Stimulated activated CD8-positive, alpha-beta memory T cell treated with anti-CD3 and anti-CD28 coated beads, Interleukin-4, amount 100 ng/mL, for 4 hours (primary cell): ENCODE measurements around the gene STAT1.

Experiments used
- DNase-seq, 2 donors: peaks; one replicate each; pipeline ENCODE4 v3.0.0-alpha.2; 2020; ENCODE audit warnings: low read depth in 2 of 2, low spot score in 1 of 2

The STAT1 gene

GRCh38 chr2:191032588-191033429 is 18.8 kb upstream of the STAT1 start:
- DNase-seq, result no peak

DNA sequence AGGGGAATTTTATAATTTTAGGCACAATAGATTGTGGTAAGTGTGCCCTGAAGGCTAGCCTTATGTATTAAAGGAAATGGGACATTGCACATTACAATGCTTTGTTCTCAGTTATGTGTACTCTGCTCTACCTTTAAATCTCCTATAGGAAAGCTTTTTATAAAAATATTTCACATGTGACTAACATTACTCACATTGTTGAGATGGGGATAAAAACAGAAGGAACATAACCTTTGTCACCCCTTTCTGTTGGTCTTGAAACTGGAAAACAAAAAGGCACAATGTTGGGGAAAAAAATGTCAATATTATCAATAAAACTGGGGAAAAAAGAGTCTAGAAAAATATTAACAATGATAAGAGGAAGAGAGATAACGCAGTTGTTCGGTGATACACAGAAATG is 17.3 kb upstream of the STAT1 start:
- DNase-seq, result no peak

DNA sequence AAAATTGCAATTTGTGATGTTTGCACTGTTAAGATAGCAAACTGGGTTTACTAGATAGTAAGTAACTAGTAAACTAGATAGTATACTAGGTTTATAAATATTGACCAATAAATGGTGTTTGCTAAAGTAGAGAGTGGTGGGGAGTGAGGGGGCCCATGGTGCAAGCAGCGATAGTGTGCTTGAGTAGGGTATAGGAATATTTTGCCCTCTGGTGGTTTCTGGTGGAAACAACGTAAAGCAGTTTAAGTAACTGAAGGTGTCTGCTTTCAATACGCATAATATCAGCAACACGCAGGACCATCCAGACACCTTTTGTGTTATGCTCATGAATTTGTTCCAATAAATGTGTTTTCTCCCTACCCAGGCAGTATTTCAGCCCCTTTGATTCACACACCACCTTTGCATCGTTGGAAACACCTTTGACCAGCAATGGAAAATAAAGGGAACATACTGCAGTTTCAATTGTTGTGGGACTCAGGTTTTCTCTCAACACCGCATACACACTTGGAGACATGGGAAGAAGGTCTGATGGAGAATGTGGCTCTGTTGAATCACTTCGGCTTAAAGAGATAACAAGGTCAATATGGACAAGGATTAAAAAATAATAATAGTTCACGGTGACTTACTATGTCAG is 16.7 kb upstream of the STAT1 start:
- DNase-seq, result no peak

DNA sequence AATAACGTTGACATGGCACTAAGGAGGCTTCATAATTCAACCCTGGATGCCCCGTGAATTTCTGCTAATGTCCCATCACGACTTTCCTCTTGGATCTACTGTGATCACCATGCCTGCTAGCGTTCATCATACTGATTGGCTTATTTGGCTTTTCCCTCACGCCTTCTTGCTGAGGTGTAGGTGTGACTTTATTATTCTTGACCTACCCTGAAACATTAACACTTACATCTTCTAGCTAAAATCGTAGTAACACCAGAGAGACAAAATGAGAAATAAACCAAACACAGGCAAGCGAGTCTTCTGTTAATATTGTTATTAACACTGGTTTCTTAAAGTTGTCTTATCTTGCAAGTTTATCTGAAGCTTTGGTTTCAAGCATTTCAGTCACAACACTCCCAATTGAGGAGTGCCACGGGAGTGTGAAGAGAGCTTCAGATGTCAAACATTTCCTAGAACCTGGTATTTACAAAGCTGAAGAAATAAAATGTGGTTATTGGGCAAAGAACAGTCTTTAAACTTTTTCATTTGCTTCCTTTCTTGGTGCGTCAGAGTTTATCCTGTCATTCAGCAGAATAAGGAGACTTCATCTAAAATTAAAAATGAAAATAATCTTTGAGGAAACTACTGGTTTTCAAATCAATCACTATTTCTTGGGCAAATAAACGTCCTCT is 15.4 kb upstream of the STAT1 start:
- DNase-seq, result no peak

DNA sequence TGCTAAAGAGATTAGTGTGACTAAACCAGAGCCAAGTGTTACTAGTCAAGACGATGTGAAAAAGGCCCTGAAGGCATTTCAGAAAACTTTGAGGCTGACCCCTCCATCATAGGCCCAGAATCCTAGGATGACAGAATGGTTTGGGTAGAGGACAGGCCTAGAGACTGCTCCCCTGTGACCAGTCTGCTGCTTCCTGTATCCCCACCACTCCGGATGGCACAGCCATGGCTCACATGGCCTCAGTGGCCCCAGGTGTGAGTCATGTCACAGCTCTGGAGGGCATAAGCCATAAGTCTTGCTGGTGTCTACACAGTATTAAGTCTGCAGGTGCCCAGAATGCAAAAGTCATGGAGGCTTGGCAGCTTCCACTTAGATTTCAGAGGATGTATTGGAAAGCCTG is 12.4 kb upstream of the STAT1 start:
- no peak for DNase-seq

GRCh38 chr2:191025135-191025534 is 11.2 kb upstream of the STAT1 start:
- no peak for DNase-seq

DNA sequence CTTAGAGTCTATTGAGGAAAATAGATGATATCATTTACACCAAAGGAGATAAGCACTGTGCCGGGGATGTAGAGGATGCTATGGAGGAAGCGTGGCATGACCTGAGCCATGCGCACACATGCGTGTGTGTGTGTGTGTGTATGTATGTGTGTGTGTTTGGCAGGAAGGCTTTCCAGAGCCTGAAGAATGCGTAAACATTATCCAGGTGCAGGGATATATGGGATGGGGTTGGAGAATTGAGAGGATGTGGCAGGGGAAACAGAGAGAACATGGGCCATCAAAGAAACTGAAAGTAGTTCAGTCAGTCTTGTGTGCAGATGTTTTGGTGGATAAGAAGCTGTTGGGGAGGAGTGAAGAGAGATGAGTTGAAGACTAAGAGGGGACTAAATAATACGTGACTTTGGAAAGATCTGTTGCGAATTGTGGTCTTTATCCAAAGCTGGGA is 9.3 kb upstream of the STAT1 start:
- DNase-seq, result no peak

DNA sequence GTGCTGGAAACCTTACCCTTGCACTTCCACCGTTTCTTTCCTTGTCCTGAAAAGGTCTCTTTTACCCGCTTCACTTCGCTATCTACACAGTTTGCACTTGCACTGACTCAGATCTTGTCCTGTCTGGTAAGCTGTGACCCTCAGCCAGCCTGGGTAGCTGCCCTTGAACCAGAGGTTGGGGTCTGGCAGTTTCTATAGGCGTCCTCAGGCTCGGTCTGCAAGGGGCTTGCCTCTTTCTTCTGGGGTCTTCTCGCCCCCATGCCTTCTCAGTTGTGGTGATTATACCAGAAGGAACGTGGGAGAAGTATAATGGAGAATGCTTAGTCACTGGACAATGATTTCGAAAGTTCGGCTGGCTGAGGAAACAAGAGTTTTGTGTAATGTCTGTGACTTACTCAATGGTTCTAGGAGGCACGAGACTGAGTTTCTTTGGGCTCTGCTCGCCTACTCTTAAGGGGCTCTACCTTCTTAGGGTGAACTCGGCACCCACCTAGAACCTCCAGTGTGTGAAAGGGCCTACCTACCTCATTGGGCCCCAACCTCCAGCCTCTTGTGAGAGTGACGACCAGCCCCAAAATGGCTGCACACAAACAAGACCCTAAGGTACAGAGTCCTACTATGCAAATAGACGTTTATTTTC is 6.9 kb upstream of the STAT1 start:
- DNase-seq, result no peak

DNA sequence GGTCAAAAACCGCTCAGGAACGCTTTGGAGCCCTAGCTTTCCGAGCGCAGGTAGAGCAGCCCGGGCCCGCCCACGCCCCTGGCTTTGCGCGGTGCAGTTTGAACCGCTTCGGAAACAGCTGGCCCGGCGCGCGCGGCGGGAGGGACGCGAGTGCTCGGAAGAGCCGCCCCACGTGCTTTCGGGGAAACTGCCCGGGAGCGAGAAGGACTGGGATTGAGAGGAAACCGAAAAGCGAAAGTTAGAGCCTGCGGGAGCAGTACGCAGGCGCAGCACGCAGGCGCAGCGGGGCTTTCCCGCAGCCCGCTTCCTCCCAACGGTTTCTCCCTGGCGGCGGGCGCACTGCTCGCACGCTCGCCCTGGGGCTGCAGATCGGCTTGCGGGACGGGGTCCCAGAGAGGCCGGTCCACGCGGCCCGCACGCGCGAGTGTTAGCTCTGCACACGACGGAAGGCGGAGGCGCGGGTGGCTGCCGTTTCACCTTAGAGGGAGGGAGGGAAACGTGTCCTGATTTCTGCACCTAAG is 6.3 kb upstream of the STAT1 start:
- DNase-seq, result peak; percentile 83 to 86

DNA sequence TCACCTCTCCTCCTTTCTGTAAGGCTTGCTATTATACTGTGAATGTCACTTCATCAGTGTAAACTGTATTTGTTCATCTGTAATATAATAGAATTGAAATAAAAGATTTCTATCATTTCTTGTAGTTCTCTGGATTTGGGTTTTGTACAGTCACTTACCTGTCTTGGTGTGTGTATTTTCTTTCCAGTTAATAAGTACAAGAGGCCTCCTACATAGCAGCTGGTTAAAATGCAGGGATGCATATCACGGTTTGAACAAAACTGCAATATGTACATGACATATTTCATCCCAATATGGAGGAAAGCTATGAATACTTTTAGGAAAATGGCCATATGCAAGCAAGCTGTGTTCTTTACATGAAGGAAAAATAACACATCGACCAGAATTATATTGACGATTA is 5.4 kb upstream of the STAT1 start:
- no peak for DNase-seq

DNA sequence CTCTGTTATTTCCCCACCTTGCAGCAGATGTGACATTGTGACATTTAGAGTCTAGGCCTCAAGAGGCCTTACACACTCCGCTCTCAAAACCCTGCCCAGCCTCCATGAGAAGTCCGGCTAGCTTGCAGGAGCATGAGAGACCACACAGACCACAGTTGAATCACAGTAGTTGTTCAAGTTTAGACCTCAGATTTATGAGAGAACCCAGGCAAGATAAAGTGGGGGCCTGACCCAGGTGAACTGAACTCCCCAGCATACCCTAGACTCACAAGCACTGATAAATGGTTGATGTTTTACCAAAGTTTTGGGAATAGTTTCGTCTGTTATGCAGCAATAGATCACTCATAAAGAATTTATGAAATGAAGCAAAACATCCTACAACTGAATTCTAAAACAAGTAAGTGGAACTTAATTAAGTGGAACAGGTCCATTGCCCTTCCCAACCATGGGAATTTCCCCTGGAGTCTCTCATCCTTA is 4.7 kb upstream of the STAT1 start:
- no peak for DNase-seq

DNA sequence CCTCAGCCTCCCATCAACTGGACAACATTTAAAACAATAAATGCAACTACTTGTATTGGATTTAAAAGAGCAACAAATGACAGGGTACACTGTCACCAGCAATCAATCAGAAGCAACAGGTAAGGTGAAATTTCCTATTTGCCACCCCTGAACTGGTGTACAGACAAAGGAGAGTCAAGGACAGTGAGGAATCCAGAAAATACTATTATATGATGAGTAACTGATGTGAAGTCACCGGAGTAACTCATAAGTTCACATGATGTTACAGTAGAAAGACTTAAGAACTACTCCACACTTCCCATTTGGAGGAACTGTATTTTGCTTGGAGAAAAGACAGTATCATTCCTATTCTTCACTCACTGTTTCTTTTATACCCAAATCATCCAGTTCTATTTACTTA is 4.1 kb upstream of the STAT1 start:
- no peak for DNase-seq

GRCh38 chr2:191015831-191016230 is 1.9 kb upstream of the STAT1 start:
- no peak for DNase-seq

- DNase-seq, result no peak
Measured at GRCh38 chr2:191015239-191015638, 1.3 kb upstream of the STAT1 start.

DNA sequence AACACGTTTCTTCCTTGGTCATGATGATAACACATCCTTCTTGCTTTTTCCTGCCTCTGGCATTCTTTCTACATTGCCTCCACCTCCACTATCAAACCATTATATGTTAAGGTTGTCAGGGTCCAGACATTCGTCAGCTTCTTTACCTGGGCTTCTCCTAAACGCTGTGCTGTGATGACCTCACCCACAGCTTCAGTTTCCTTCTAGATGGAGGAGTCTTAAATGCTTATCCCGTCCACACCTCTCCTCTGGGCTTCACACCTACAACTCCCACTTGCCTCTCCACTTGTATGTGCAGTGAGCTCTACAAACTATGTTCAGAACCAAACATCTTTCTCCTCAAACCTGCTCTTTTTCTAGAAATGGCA is 666 bp upstream of the STAT1 start:
- no peak for DNase-seq

- no peak for DNase-seq
Measured at GRCh38 chr2:191013682-191013931, 364 bp downstream of the STAT1 start.

DNA sequence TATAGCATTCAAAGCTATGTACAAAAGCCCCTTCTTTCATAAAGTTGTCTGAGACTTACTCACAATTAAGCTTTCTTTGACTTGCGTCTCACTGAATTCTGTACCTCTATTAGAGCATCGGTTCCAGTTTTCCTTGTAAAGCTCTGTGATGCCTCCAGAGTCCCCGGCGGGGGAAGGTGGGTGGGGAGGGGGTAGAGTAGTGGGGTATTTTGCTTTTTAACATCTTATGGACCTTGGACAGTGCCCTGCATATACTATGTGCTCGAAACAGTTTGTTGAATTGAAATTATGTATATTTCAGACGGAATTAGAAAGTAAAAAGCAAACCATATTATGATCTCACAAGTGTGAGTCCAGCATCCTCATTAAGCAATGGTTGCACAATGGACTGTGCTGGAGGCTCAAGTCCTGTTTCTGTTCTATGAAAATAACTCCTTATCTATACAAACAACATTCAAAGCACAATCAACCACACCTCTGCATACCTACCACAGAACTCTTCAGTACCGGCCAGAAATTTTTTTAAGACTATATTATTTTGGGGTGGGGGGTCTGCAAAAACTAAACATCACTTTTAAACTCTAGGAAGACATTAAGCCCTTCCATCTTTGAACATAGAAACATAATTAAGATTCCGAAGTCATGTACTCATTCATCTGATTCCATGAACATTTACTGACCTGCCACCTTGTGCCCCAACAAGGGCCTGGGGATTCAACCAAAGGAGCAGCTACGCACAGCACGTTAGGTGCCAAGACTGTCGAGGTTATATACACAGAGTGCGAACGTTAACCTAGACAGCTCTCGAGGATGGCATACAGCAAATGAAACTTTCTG is 908 bp downstream of the STAT1 start:
- no peak for DNase-seq

- no peak for DNase-seq
Measured at GRCh38 chr2:191012346-191012745, 1.6 kb downstream of the STAT1 start.

GRCh38 chr2:191010887-191011885 is 2.8 kb downstream of the STAT1 start:
- no peak for DNase-seq
